CD4-positive, alpha-beta T cell (primary cell): ENCODE data around the gene KRTAP4-6. TPM values are rescaled to one million over a fixed set of nuclear protein-coding genes. Genes with fewer than 3 reads are reported as not detected.
"Not testable (repeated sequence)": the region's sequence is repeated elsewhere in the genome, so short reads cannot be mapped to it uniquely, and the experiment has no call there.

ENCODE experiments used
- ATAC-seq: fragments of 200-7000 bp; cut with Tn5 transposase; one replicate; pipeline ENCODE4 v1.10.0; 2022; ENCODE audit warnings: mild to moderate bottlenecking; ENCODE audit not compliant: poor library complexity
- CTCF ChIA-PET: fragments of 350-600 bp; sonication (Branson Sonifier 250); formaldehyde crosslinking; loops from one replicate; lab custom pipeline; 2021; ENCODE audit warnings: antibody characterized with exemption, inconsistent platforms; lab: Charles Lee
- POLR2A ChIA-PET: fragments of 350-600 bp; sonication (Branson Sonifier 250); formaldehyde crosslinking; loops from one replicate; lab custom pipeline; 2021; ENCODE audit warnings: antibody characterized with exemption, inconsistent platforms; lab: Charles Lee
- DNase-seq, 14 experiments: peaks; one replicate each; pipeline ENCODE4 v3.0.0-alpha.2; 2013 to 2020; ENCODE audit warnings: mixed read lengths in 2 of 14
- H3K27ac ChIP-seq, 2 donors: one replicate each; pipeline versions ENCODE4 v1.5.1 to v1.7.0; 2013; ENCODE audit warnings: low read length in 2 of 2, low read depth in 1 of 2, mild to moderate bottlenecking in 1 of 2
- H3K27me3 ChIP-seq, 2 experiments: 1 replicate in 1 of 2; 2 replicates in 1 of 2; pipeline versions ENCODE4 v1.6.1 to v1.7.0; 2013; ENCODE audit warnings: low read length in 2 of 2, control low read depth in 1 of 2, mild to moderate bottlenecking in 1 of 2, moderate library complexity in 1 of 2; ENCODE audit not compliant: insufficient read depth in 2 of 2, control insufficient read depth in 1 of 2
- H3K36me3 ChIP-seq: one replicate; pipeline ENCODE4 v1.6.1; 2013; ENCODE audit warnings: low read length, control low read depth; ENCODE audit not compliant: insufficient read depth
- H3K4me1 ChIP-seq: one replicate; pipeline ENCODE4 v1.6.1; 2013; ENCODE audit warnings: low read length, control low read depth; ENCODE audit not compliant: insufficient read depth
- H3K4me3 ChIP-seq: one replicate; pipeline ENCODE4 v1.5.1; 2013; ENCODE audit warnings: mild to moderate bottlenecking, low read length, moderate library complexity
- H3K9me3 ChIP-seq, 2 experiments: 1 replicate in 1 of 2; 2 replicates in 1 of 2; pipeline versions ENCODE4 v1.6.1 to v1.7.0; 2013; ENCODE audit warnings: low read length in 2 of 2, mild to moderate bottlenecking in 2 of 2, control low read depth in 1 of 2, moderate library complexity in 1 of 2; ENCODE audit not compliant: control insufficient read depth in 1 of 2, insufficient read depth in 1 of 2
- H3K27ac Mint-ChIP-seq: one replicate; pipeline ENCODE4 v1.8.0; 2020; ENCODE audit warnings: mixed read lengths
- H3K27me3 Mint-ChIP-seq: one replicate; pipeline ENCODE4 v1.8.0; 2021; ENCODE audit warnings: mixed read lengths
- H3K36me3 Mint-ChIP-seq: one replicate; pipeline ENCODE4 v1.8.0; 2021; ENCODE audit warnings: low read depth, mixed read lengths
- H3K4me1 Mint-ChIP-seq: one replicate; pipeline ENCODE4 v1.8.0; 2021; ENCODE audit warnings: low read depth, mixed read lengths
- H3K4me3 Mint-ChIP-seq: one replicate; pipeline ENCODE4 v1.8.0; 2020; ENCODE audit warnings: mild to moderate bottlenecking, mixed read lengths
- H3K9me3 Mint-ChIP-seq: one replicate; pipeline ENCODE4 v1.8.0; 2020; ENCODE audit warnings: mixed read lengths
- CTCF ChIP-seq: fragments of 200-600 bp; IDR thresholded peaks from one replicate; pipeline ENCODE4 v1.8.0; 2022; ENCODE audit warnings: antibody characterized with exemption, mild to moderate bottlenecking
- intact Hi-C, 2 experiments: fragments of 100-400 bp; cut with DNase I in 1 of 2; cut with micrococcal nuclease in 1 of 2; formaldehyde crosslinking; loops; one replicate each; pipeline versions ENCODE4 v1.15.1 to v1.9.0; 2023 to 2025; cut with DNase I, micrococcal nuclease
- polyA plus RNA-seq, 2 donors: library from polyadenylated mRNA; unstranded; fragments of 120-200 nt; gene quantifications; one replicate each; pipeline ENCODE4 v1.2.1, GENCODE V29; 2013
- total RNA-seq, 174 experiments: library from RNA in 2 of 174; stranded (reverse) in 2 of 174; gene quantifications; one replicate each; pipeline ENCODE4 v1.2.3 and lab custom pipeline; 2021 to 2026

Gene KRTAP4-6
- total RNA-seq (not detected), total RNA-seq (lab: John Stamatoyannopoulos, UW) (0 to 0.05 (median 0) reads per million in 172 experiments)
- polyA plus RNA-seq (2013, experiment 1 of 2), result 0.06 TPM
- 0.10 TPM for polyA plus RNA-seq (2013, experiment 2 of 2)

GRCh38 chr17:41140360-41141131 lies at the start of gene KRTAP4-6:
Gene KRTAP4-6 (minus strand): TSS chr17:41140544. CDS start chr17:41140487, 57 bp downstream.
- Mint-ChIP-seq H3K27me3 (no peaks in the 10 kb centered on the region), H3K4me1 (no peaks in the 10 kb centered on the region), H3K4me3 (no peak within 1 kb of the TSS), H3K27ac (no peak within 1 kb of the TSS), H3K36me3 (peaks cover 19% of the 10 kb centered on the region), H3K9me3 (peaks cover 19% of the 10 kb centered on the region)
- Histone ChIP-seq H3K4me3 (no peak within 1 kb of the TSS), H3K9me3 (peaks cover 14 to 16% of the 10 kb centered on the region in 2 experiments), H3K27me3 (no peaks in the 10 kb centered on the region), H3K27ac (no peak within 1 kb of the TSS), H3K4me1 (no peaks in the 10 kb centered on the region), H3K36me3 (no peaks in the 10 kb centered on the region)
- ATAC-seq (no peak), DNase-seq (no peak)
- TF ChIP-seq CTCF, result no peak
- ChIA-PET POLR2A (interaction anchor here (0.9 kb wide), 1 partner anchor 10 kb away, joined by 3 read pairs; no protein-coding TSS in a partner anchor), CTCF (no interaction called here)
- intact Hi-C loops, result no loop called here

GRCh38 chr17:41189837-41190318 lies 49.5 kb upstream of the KRTAP4-6 start, which contains the start of gene KRTAP9-1:
Gene KRTAP9-1 (plus strand): TSS chr17:41189887. CDS start chr17:41189887, 0 bp downstream.
- CTCF ChIA-PET, H3K4me3 ChIP-seq, DNase-seq, H3K4me1 Mint-ChIP-seq, H3K4me1 ChIP-seq, H3K9me3 ChIP-seq, intact Hi-C loops, POLR2A ChIA-PET, H3K27ac ChIP-seq, H3K27me3 ChIP-seq, ATAC-seq, H3K36me3 ChIP-seq, H3K36me3 Mint-ChIP-seq, H3K4me3 Mint-ChIP-seq, H3K27ac Mint-ChIP-seq, H3K9me3 Mint-ChIP-seq: not testable (repeated sequence)
- H3K27me3 Mint-ChIP-seq, result peaks cover 22% of the 10 kb centered on the region

- Histone ChIP-seq H3K36me3 (no peaks in the 10 kb centered on the region), H3K27me3 (no peaks in the 10 kb centered on the region), H3K27ac (no peak overlapping the region), H3K4me3 (no peak overlapping the region), H3K9me3 (peaks cover 0 to 5% of the 10 kb centered on the region in 2 experiments), H3K4me1 (no peaks in the 10 kb centered on the region)
- POLR2A ChIA-PET, result no interaction called here
- Mint-ChIP-seq H3K27ac (no peak overlapping the region), H3K36me3 (no peaks in the 10 kb centered on the region), H3K4me3 (no peak overlapping the region), H3K4me1 (no peaks in the 10 kb centered on the region), H3K9me3 (no peaks in the 10 kb centered on the region), H3K27me3 (peaks cover 26% of the 10 kb centered on the region)
- no peak for DNase-seq
- TF ChIP-seq CTCF, result no peak
- intact Hi-C loops, result no loop called here
- CTCF ChIA-PET, result no interaction called here
- no peak for ATAC-seq
Observed at GRCh38 chr17:41186872-41187271, 46.5 kb upstream of the KRTAP4-6 start.
